C4-2B (cell line): ENCODE measurements around the gene ANP32B.

Experiments used
- ZFX ChIP-seq: fragments of 450-650 bp; IDR thresholded peaks from 2 replicates; pipeline ENCODE4 v1.6.1; 2017
- TF ChIP-seq, protein P1 (sequence below): fragments of 450-650 bp; conservative IDR thresholded peaks from 2 replicates; pipeline ENCODE4 v1.5.1; 2017; ENCODE audit warnings: mild to moderate bottlenecking

DNA sequence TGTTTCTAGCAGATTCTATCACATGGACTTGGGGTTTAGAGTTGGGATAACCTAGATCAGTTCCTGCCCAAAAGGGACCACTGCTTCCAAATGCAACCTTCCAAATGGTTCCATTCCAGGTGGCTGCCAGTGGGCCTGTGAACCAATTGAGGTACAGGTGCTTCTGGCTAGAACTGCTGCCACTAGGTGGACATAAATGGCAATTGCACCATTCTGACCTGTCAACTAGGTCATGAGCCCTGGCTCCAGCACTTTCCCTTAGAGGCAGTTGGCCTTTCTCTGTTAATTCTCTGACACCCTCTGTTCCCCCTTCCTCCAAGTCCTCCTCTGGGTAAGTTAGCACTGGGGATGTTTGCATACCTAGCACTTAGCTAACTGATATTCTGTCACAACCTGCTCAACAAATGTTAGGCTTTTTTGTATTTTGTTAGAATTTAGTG, 28.6 kb upstream of the ANP32B start:
- no peak for TF ChIP-seq ZFX
- TF ChIP-seq, protein P1, sequence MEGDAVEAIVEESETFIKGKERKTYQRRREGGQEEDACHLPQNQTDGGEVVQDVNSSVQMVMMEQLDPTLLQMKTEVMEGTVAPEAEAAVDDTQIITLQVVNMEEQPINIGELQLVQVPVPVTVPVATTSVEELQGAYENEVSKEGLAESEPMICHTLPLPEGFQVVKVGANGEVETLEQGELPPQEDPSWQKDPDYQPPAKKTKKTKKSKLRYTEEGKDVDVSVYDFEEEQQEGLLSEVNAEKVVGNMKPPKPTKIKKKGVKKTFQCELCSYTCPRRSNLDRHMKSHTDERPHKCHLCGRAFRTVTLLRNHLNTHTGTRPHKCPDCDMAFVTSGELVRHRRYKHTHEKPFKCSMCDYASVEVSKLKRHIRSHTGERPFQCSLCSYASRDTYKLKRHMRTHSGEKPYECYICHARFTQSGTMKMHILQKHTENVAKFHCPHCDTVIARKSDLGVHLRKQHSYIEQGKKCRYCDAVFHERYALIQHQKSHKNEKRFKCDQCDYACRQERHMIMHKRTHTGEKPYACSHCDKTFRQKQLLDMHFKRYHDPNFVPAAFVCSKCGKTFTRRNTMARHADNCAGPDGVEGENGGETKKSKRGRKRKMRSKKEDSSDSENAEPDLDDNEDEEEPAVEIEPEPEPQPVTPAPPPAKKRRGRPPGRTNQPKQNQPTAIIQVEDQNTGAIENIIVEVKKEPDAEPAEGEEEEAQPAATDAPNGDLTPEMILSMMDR: peak; percentile 87
